HG03097 (cell line): ENCODE measurements around the gene NPFF.

Experiments used
- ATAC-seq: cut with Tn5 transposase; IDR thresholded peaks from one replicate; pipeline ENCODE4 v1.9.1; 2021; ENCODE audit not compliant: unreplicated experiment, low FRiP score

Gene NPFF

DNA sequence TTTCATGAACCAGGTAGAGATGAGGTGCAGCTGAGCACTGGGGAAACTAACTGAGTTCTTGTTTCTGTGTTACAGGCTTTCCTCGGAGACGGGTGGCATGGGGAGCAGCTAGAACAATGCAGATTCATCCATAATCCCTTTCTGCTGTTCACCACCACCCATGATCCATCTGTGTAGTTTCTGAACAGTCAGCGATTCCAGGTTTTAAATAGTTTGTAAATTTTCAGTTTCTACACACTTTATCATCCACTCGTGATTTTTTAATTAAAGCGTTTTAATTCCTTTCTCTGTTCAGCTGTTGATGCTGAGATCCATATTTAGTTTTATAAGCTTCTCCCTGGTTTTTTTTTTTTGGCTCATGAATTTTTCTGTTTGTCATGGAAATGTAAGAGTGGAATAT lies 28.0 kb downstream of the NPFF start:
- no peak for ATAC-seq

DNA sequence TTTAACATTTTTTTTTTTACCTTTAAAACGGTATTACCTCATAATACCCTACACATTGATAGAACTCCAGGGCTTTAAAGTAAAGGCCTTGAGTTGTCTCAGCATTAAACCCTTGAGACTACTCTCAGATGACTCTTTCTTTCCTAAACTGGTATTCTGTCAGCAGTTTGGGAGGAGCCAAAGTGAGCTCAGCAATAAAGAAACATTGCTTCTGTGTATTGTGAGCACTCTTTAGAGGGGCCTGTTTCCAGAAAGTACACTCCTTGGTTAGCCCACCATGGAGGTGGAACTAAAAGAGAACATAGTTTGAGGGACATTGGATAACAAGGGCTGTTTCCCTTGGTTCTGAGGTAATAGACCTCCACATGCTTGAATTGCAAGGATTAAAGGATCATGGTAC lies 28.4 kb downstream of the NPFF start:
- no peak for ATAC-seq

DNA sequence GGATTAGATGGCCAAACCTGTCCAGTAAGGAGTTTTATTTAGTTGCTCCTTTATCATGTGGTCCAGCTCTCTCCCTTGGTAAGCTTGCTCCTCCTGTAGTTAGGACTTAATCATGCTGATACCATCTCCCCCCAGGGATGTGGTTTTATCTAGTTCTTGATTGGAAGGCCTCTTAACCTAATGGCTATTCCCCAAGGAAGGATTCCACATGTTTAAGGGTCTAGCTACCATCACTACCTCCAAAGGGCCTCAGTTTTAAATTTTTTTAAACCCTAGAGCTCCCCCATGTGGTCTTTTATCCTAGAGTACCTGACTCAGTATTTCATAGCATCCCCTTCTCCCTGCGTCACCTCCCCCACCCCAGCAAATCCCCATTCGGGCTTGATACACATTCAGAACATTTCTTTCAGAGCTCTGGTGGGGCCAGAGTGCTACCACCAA lies 30.5 kb downstream of the NPFF start:
- no peak for ATAC-seq

DNA sequence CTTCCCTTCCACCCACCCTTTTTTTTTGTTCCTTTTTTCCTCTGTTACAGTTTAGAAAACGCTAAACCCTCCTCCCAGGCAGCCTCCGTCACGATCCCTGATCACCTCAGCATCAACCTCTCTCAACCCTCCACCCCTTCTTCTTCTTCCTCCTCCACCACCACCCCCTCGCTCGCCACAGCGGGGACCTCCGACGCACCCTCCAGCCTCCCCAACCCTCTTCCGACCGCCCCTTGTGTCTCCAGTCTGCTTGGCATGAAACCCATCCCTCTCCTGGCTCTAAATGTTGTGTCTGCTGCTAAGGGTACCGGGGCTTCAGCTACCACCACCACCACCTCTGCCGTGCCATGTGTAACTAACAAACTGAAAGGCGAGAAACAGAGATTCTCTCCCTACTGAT lies 32.5 kb downstream of the NPFF start:
- no peak for ATAC-seq

DNA sequence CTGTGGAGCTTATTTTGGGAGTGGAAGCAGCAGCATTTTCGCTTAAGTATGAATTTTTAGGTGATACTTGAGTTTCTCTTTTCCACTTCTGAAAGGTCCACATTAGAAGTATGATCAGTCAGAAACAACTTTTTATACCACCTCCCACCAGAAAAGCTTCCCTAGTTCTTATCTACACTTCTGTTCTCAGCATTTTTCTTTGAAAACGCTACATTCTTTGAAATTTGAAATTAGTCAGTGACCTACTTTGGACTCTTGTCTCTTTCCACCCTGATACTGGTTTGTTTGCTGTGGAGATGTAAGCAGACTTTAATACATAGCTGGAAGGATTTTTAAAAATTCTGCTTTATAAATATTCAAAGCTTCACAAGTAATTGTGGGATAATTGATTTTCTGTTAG lies 33.2 kb downstream of the NPFF start:
- no peak for ATAC-seq

DNA sequence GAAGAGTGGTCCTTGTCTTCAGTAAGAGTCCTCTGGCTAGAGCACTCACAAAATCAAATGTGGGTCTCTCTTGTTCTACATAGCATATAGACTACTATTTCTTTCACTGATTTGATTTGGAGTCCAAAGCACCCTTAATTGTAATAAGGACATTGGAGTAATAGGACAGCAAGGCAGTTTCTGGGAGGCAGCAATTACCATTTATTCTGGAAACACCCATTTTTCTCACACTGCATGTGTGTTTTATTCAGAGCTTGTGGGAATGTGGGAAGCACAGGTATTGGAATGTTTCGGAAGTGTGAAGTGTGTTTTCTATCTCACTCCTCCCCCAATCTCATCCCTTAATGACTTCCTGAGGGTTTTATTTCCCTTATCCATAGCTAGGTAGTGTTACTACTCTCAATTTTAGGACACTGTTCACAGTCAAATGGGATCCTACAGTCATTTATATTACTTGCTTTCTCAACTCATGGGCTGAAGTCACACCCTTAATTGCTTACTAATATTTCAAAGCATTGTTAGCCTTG lies 35.2 kb downstream of the NPFF start:
- ATAC-seq, result no peak

DNA sequence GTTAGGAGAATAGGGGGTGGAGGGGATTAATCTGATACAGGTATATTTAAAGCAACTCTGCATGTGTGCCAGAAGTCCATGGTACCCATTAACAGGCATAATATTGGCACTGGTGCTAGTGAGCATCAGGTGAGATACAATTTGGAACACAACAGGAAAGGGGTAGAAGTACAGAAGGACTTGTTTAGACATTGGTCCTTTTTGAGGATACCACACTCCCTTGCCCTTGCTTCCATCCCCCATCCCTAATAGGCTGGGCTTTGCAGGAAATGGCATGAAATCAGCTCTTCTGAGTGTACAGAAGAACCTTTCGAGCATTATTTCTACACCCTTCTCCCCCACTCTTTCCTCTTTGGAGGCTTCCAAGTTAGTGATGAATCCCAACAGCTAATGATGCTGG lies 39.0 kb downstream of the NPFF start:
- ATAC-seq, result no peak

DNA sequence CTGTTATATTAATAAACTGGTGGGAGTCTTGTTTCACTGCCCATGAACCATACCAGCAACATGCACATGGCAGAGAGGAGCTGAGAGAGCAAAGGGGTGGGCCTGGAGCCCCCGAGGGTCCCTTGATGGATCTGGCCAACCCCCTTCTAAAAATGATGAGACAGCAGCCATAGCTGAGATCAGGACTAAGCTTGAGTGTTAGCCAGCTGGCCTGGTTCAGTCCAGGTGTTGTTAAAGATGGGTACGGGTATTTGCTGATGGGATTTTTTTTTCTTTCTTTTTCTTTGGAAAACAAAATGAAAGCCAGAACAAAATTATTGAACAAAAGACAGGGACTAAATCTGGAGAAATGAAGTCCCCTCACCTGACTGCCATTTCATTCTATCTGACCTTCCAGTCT lies 39.4 kb downstream of the NPFF start:
- no peak for ATAC-seq

DNA sequence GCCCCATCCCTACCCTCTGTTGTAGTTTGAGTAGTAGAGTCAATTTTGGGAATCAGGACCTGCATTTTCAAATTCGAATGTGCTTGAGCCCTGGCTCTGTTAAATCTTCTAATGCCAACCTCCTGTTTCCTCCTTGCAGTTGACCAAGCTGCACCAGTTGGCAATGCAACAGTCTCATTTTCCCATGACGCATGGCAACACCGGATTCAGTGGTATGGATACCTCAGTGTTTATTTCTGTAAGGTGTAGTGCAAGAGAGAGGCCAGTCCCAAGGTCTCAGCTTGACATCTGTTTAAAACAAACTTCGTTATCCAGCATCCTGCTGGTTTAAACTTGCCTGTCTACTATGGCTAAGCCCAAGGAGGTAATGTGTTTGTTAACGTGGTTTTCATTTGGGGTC lies 40.2 kb downstream of the NPFF start:
- ATAC-seq, result no peak

DNA sequence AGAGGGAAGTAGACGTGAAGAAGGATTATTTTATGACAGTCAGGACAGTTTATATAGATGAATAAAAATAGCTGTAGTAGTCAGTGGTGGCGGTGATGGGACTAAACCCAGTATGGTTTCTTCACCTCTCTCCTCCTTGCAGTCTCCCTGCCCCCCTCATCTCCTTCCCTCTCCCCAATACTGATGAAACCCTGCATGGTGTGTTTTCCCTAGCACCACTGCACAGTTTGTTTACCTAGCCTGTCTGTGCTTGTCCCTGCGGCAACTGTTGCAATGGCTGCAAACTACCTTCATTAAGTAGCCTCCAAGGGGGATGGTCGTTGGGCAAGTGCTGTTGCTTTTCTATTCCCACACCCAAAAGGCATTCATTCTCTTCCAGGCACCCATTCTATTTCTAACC lies 40.6 kb downstream of the NPFF start:
- ATAC-seq, result no peak

DNA sequence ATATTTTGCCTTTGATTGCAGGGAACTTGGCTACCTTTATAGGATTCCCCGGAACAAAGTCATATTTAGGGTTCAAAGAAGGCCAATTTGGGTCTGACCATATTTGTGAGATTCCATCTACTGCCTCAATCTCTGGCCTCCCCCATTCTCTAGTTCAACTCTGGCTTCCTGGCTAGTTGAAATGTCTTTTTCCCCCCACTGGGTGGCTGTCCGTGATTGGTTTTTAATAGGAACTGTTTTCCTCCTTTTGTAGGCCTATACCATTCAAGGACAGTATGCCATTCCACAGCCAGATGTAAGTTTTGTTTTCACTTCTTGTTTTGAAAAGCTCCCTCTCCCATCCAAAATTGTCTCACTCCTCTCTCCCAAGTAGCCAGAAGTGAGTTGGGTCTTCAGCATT lies 41.6 kb downstream of the NPFF start:
- no peak for ATAC-seq

DNA sequence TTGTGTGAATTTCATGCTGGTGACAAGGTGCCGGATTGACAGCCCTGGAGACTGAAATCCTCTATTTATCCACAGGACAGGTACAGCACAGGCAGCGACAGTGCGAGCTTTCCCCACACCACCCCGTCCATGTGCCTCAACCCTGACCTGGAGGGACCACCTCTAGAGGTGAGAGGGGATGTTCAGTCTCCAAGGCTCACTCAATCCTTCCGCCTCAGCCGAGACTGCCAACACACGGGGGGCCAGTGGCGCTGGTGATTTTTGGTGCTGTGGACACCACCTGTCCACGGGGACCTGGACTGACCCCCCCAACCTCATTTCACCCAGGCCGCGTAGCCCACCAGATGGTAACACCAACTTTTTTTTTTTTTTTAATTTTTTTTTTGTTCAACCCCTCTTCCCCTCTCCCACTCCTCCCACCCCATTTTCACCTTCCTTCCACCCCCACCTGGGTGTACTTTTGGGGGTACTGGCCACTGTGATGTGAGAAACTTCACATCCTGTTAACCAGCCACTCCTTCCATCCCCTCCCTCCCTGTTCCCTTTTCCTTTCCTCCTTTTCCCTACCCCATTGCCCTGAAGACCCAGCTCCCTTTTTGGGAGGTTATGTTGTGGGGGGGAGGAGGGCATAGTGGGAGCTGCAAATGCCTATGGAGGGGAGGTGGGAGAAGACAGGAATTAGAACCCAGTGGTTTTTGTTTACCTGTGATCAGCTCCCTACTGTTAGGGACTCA lies 42.4 kb downstream of the NPFF start:
- no peak for ATAC-seq

DNA sequence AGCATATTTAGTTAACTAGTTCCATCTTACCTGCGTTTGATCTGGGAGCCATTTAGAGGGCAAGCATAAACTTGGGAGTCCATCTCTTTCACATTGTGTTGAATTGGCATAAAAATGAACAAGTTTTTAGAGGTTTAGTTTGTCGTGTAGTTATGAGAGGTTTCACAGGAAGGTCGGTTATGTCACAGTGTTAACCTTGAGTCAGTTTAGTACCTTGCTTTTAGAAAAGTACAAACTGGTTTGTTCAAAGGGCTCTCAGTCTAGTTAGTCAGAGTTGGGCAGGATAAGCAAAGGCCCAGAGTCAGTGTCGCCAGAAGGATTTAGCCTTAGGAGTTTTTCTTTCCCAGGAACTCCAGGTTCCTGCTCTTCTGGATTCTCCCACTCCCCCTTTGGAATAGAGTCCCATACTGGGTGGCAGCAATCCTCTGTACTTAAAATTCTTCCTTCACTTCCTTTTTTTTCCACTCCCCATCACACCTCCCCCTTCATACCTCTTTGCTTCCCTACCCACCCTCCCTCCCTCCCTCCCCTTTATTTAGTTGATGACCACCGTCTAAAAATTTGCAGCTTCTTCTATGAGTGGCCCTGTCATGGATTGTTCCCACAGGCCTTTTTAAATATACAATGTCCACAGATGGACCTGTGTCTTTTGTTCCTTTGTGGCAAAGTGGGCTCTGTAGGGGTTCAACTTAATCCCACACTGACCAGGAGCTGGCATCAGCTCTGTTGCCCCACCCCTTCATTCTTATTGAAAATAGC lies 43.3 kb downstream of the NPFF start:
- no peak for ATAC-seq

DNA sequence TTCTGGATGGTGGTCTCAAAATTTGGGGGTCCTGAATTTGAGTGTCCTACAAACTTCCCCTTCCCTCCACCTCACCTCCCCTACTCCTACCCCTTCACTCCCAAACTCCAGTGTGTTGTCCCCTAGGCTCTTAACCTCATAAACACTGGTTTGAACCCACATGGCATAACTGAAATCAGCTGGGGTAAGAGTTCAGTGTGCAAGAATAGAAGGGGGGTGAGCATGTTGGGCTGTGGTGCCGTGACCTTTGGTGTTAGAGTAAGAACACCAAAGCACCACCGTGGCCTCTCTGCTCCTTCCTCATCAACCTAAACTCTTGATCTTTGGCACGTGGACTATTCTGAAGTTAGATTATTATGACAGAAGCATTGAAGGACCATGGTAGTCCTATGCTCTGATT lies 44.3 kb downstream of the NPFF start:
- ATAC-seq, result no peak

DNA sequence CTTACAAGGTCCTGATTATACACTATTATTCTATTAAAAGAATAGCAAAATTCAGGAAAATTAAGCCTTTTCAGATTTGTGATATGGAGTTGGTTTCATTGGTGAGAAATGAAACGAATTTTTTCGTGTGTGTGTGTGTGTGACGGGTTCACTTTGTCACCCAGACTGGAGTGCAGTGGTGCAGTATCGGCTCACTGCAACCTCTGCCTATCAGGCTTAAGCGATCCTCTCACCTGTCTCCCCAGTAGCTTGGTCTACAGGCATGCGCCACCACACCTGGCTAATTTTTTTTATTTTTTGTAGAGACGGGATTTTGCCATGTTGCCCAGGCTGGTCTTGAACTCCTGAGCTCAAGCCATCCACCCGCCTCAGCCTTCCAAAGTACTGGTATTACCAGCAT lies 45.7 kb downstream of the NPFF start:
- no peak for ATAC-seq

DNA sequence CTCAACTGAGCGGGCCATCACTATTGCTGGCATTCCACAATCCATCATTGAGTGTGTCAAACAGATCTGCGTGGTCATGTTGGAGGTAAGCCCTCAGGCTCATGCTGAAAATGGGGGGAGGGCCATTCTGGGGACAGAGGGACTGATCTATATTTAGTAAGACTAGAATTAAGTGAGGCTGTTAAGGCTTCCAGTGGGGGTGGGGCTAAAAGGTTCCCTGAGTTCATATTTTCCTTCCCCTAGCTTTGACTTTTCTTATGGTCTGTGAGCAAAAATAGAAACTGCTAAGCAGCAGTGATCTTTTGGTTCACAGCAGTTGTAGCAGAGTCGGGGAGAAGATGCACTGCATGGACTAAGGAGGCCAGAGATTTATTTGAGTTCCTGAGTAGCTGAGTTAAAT lies 46.2 kb downstream of the NPFF start:
- ATAC-seq, result no peak

DNA sequence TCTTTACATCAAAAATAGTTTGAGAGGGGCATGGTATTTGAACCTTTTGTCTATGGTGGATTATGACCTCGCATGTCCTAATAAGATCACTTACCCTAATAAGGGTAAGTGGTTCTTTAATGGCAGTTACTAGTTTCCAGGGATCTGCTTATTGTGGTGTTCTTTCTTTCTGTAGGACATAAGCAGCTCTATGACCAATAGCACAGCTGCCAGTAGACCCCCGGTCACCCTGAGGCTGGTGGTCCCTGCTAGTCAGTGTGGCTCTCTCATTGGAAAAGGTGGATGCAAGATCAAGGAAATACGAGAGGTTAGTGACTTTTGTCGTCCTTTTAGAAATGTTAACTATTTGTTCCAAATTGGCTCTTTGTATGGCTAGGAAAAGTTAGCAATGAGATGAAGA lies 48.2 kb downstream of the NPFF start:
- ATAC-seq, result no peak
